ENCODE data around the gene MRPS2. TPM values are rescaled to one million over a fixed set of nuclear protein-coding genes. Genes with fewer than 3 reads are reported as not detected.

Gene MRPS2
- total RNA-seq, 1 experiment from 2014 or later = 77.6 TPM

DNA sequence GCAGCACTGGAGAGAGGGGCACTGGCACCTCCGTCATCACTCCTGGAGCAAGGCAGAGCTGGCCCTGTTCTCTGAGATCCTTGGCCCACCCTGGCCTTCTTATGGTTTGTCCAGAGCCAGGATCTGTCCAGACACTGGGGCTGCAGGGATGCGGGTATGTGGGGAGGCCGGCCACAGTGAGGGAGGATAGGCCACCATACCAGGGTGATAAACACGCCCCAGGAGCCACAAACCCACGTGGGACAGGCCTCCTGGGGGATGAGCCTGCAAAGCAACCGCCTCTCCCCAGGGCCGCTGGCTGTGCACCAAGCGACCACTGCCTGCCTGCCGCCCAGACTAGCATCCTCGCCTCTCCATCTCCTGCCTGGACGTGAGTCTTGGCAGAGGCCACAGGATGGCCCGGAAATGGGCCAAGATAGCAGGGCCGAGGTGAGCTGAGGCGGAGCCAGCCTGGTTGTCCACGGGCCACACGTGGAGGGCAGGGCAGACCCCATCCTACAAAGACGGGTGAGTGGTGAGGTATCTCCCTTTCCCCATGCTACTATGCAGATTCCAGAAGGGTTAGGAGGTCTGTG is 49.9 kb downstream of the MRPS2 start (continued):
- TF ChIP-seq ZNF512 (CRISPR knock-in tag; IDR thresholded peaks at IDR 0.05; ENCODE audit: borderline replicate concordance) (no peak), FOXJ3 (CRISPR knock-in tag; IDR thresholded peaks at IDR 0.05; ENCODE audit: borderline replicate concordance) (no peak), PRRX2 (CRISPR knock-in tag; IDR thresholded peaks at IDR 0.05) (no peak), ELF4 (CRISPR knock-in tag; IDR thresholded peaks at IDR 0.05; ENCODE audit: low read depth) (no peak)
- TF ChIP-seq, protein P1, sequence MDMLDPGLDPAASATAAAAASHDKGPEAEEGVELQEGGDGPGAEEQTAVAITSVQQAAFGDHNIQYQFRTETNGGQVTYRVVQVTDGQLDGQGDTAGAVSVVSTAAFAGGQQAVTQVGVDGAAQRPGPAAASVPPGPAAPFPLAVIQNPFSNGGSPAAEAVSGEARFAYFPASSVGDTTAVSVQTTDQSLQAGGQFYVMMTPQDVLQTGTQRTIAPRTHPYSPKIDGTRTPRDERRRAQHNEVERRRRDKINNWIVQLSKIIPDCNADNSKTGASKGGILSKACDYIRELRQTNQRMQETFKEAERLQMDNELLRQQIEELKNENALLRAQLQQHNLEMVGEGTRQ (CRISPR knock-in tag; IDR thresholded peaks at IDR 0.05) = no peak

DNA sequence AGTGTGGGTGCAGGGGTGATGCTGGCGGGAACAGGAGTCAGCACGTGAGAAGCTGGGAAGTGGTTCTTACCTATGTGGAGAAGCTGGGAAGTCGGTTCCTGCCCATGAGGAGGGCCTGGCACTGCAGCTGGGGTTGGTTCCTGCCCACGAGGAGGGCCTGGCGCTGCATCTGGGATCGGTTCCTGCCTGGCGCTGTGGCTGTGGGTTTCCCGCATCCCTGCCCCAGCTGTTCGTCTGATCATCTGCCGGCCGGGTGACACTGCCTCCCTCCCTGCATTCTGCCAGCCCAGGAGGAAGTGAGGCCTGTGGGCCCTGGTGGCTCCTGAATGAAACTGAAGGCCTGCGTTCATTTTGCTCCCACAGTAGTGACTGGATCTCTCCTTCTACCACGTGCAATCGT is 50.5 kb downstream of the MRPS2 start:
- TF ChIP-seq ZNF317 (CRISPR knock-in tag; IDR thresholded peaks at IDR 0.05; ENCODE audit: borderline replicate concordance, low read depth) (no peak), ZNF138 (CRISPR knock-in tag; conservative IDR thresholded peaks at IDR 0.05) (no peak), GTF2I (CRISPR knock-in tag; conservative IDR thresholded peaks at IDR 0.05) (no peak)
- ChIA-PET CTCF (no interaction called here), POLR2A (no interaction called here)
- Mint-ChIP-seq H3K27me3 (ENCODE audit: low read depth) (no peaks in the 10 kb centered on the region), H3K36me3 (no peaks in the 10 kb centered on the region), H3K4me3 (no peak overlapping the region), H3K27ac (0 out of 2 replicates have a peak overlapping the region, but pooled peaks have one; percentile 7), H3K4me1 (peaks cover 7% of the 10 kb centered on the region), H3K9me3 (no peaks in the 10 kb centered on the region)
- no peak for DNase-seq (ENCODE audit: low spot score)
- no peak for ATAC-seq

- Mint-ChIP-seq H3K27ac (no peak overlapping the region), H3K36me3 (no peaks in the 10 kb centered on the region), H3K4me1 (peaks cover 9% of the 10 kb centered on the region), H3K9me3 (no peaks in the 10 kb centered on the region), H3K27me3 (ENCODE audit: low read depth) (no peaks in the 10 kb centered on the region), H3K4me3 (no peak overlapping the region)
- no peak for TF ChIP-seq SOX15 (CRISPR knock-in tag; IDR thresholded peaks at IDR 0.05)
- TF ChIP-seq ZNF396 (CRISPR knock-in tag; IDR thresholded peaks at IDR 0.05; ENCODE audit: borderline replicate concordance) = no peak
- TF ChIP-seq ZNF416 (CRISPR knock-in tag; IDR thresholded peaks at IDR 0.05) = no peak
- TF ChIP-seq, protein P1 (CRISPR knock-in tag; IDR thresholded peaks at IDR 0.05) = no peak
- TF ChIP-seq ZBTB21 (CRISPR knock-in tag; IDR thresholded peaks at IDR 0.05; ENCODE audit: borderline replicate concordance) = no peak
- no peak for TF ChIP-seq ATF3 (CRISPR knock-in tag; conservative IDR thresholded peaks at IDR 0.05)
- TF ChIP-seq AFF4 (CRISPR knock-in tag; IDR thresholded peaks at IDR 0.05; ENCODE audit: borderline replicate concordance) = no peak
- TF ChIP-seq ELF4 (CRISPR knock-in tag; IDR thresholded peaks at IDR 0.05; ENCODE audit: low read depth) = no peak
- TF ChIP-seq NFE2L1 (CRISPR knock-in tag; IDR thresholded peaks at IDR 0.05) = no peak
- TF ChIP-seq ZNF263 (CRISPR knock-in tag; IDR thresholded peaks at IDR 0.05; ENCODE audit: low read depth) = no peak
- no peak for DNase-seq (ENCODE audit: low spot score)
- POLR2A ChIA-PET = no interaction called here
- CTCF ChIA-PET = interaction anchor here (0.6 to 1.1 kb wide), 2 partner anchors 47 to 215 kb away, joined by 4 to 6 read pairs; no protein-coding TSS in a partner anchor
- ATAC-seq = no peak
These were observed 51.0 kb downstream of the MRPS2 start for GRCh38 chr9:135551456-135551855.

Measured in WTC11 (cell line).